ENCODE data around the gene FLYWCH2. TPM values are rescaled to one million over a fixed set of nuclear protein-coding genes. Genes with fewer than 3 reads are reported as not detected.

The FLYWCH2 gene
- total and polyA plus RNA-seq, 10 donors, result 27.5 to 98.6 (median 49.0) TPM

GRCh38 chr16:2860826-2861567 is 22.0 kb upstream of the FLYWCH2 start:
- intact Hi-C loops (cut with DNase I; ENCODE audit: low total_unique reads), result no loop called here
- Histone ChIP-seq H3K9me3 (peaks cover 0 to 14% (median 0%) of the 10 kb centered on the region in 8 donors), H3K27me3 (replicated peaks in 1 of 7) (peaks cover 0 to 71% (median 29%) of the 10 kb centered on the region in 7 donors), H3K36me3 (no peaks in the 10 kb centered on the region), H3K4me1 (peaks cover 0 to 26% (median 18%) of the 10 kb centered on the region in 6 donors), H3K27ac (no peak overlapping the region), H3K4me3 (no peak overlapping the region)
- peak; percentile 40 for DNase-seq
- no peak for TF ChIP-seq POLR2A (IDR thresholded peaks at IDR 0.05)
- TF ChIP-seq POLR2AphosphoS5 (IDR thresholded peaks at IDR 0.05), result no peak
- TF ChIP-seq, protein P1, sequence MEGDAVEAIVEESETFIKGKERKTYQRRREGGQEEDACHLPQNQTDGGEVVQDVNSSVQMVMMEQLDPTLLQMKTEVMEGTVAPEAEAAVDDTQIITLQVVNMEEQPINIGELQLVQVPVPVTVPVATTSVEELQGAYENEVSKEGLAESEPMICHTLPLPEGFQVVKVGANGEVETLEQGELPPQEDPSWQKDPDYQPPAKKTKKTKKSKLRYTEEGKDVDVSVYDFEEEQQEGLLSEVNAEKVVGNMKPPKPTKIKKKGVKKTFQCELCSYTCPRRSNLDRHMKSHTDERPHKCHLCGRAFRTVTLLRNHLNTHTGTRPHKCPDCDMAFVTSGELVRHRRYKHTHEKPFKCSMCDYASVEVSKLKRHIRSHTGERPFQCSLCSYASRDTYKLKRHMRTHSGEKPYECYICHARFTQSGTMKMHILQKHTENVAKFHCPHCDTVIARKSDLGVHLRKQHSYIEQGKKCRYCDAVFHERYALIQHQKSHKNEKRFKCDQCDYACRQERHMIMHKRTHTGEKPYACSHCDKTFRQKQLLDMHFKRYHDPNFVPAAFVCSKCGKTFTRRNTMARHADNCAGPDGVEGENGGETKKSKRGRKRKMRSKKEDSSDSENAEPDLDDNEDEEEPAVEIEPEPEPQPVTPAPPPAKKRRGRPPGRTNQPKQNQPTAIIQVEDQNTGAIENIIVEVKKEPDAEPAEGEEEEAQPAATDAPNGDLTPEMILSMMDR (IDR thresholded peaks at IDR 0.05 in 8 of 11, conservative IDR thresholded peaks at IDR 0.05 in 3 of 11), result no peak
- 70 to 79% (median 74%) methylated on average over 8 of the region's 8 CpGs for WGBS, 5 donors

GRCh38 chr16:2865651-2866050 is 17.4 kb upstream of the FLYWCH2 start:
- DNase-seq, result peak; percentile 11
- TF ChIP-seq POLR2AphosphoS5 (IDR thresholded peaks at IDR 0.05), result no peak
- TF ChIP-seq, protein P1 (IDR thresholded peaks at IDR 0.05 in 8 of 11, conservative IDR thresholded peaks at IDR 0.05 in 3 of 11), result no peak
- no peak for TF ChIP-seq POLR2A (IDR thresholded peaks at IDR 0.05)
- 72 to 79% (median 74%) methylated on average over 4 of the region's 4 CpGs for WGBS, 5 donors

DNA sequence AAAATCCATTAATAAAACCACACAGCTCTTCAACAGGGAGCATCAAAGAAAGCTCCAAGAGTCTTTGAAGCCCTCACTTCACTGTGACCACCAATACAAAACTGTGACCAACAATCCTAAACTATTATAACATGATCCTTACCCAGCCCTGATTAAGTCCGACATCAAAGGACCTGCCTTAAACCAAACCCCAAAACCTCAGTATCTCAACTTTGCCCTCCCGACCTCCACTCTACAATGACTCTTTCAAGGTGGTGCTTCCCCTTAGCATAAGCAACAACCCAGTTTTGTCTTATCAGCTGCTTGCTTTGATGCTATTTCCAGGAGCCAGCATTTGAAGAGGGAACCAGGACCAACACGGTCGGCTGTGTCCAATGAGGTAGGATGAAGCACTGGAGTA is 16.6 kb upstream of the FLYWCH2 start:
- H3K4me1 ChIP-seq, result peaks cover 0 to 38% (median 24%) of the 10 kb centered on the region in 6 donors
- 59 to 88% (median 68%) methylated on average over 4 of the region's 4 CpGs for WGBS, 5 donors
- peaks cover 0 to 4% (median 0%) of the 10 kb centered on the region in 8 donors for H3K9me3 ChIP-seq
- intact Hi-C loops (cut with DNase I; ENCODE audit: low total_unique reads), result no loop called here
- no peaks in the 10 kb centered on the region for H3K36me3 ChIP-seq
- TF ChIP-seq, protein P1 (IDR thresholded peaks at IDR 0.05 in 8 of 11, conservative IDR thresholded peaks at IDR 0.05 in 3 of 11), result no peak
- TF ChIP-seq POLR2AphosphoS5 (IDR thresholded peaks at IDR 0.05), result no peak
- no peak for TF ChIP-seq POLR2A (IDR thresholded peaks at IDR 0.05)
- H3K4me3 ChIP-seq, result no peak overlapping the region
- peaks cover 0 to 20% (median 0%) of the 10 kb centered on the region in 7 donors for H3K27me3 ChIP-seq (replicated peaks in 1 of 7)
- DNase-seq, result no peak
- peak overlapping the region in 2 of 8 donors; percentile 55 to 62 for H3K27ac ChIP-seq

More at GRCh38 chr16:2865651-2866050, 17.4 kb upstream of the FLYWCH2 start:
- Histone ChIP-seq H3K4me3 (no peak overlapping the region), H3K9me3 (peaks cover 0 to 11% (median 0%) of the 10 kb centered on the region in 8 donors), H3K36me3 (no peaks in the 10 kb centered on the region), H3K27ac (peak overlapping the region in 5 of 8 donors; percentile 7 to 62 (median 55)), H3K27me3 (replicated peaks in 1 of 7) (peaks cover 0 to 27% (median 0%) of the 10 kb centered on the region in 7 donors), H3K4me1 (peaks cover 0 to 38% (median 24%) of the 10 kb centered on the region in 6 donors)
- intact Hi-C loops (cut with DNase I; ENCODE audit: low total_unique reads), result no loop called here

GRCh38 chr16:2867661-2867986 is 15.4 kb upstream of the FLYWCH2 start:
- intact Hi-C loops (cut with DNase I; ENCODE audit: low total_unique reads), result no loop called here
- H3K27ac ChIP-seq, result peak overlapping the region; percentile 93 to 99 (median 96)
- H3K4me3 ChIP-seq, result peak overlapping the region; percentile 57 to 84 (median 64)
- H3K4me1 ChIP-seq, result peaks cover 0 to 38% (median 24%) of the 10 kb centered on the region in 6 donors
- no peaks in the 10 kb centered on the region for H3K36me3 ChIP-seq
- 9 to 53% (median 33%) methylated on average over 8 of the region's 8 CpGs for WGBS, 5 donors
- TF ChIP-seq POLR2AphosphoS5 (IDR thresholded peaks at IDR 0.05) (no peak), POLR2A (IDR thresholded peaks at IDR 0.05) (no peak)
- TF ChIP-seq, protein P1 (IDR thresholded peaks at IDR 0.05 in 8 of 11, conservative IDR thresholded peaks at IDR 0.05 in 3 of 11), result no peak
- peaks cover 0 to 8% (median 0%) of the 10 kb centered on the region in 7 donors for H3K27me3 ChIP-seq (replicated peaks in 1 of 7)
- no peaks in the 10 kb centered on the region for H3K9me3 ChIP-seq
- DNase-seq, result no peak
